Measurements from ENCODE around the gene APOL1. TPM values are rescaled to one million over a fixed set of nuclear protein-coding genes. Genes with fewer than 3 reads are reported as not detected.

Gene APOL1
- total RNA-seq, 1 experiment from 2014 or later = 0.30 TPM

GRCh38 chr22:36220451-36220921 is 32.4 kb upstream of the APOL1 start:
- H3K79me2 ChIP-seq (ENCODE audit: insufficient read depth, low read length) = no peaks in the 10 kb centered on the region
- intact Hi-C loops (cut with micrococcal nuclease) = loop anchor here (10.0 kb wide), 1 partner anchor 76 kb away; no protein-coding TSS in a partner anchor
- H3K9me2 ChIP-seq (ENCODE audit: insufficient read depth) = no peaks in the 10 kb centered on the region
- BruUV-seq (replicated peaks) = no TSS peak
- H3K9me3 ChIP-seq (ENCODE audit: control insufficient read depth in 1 of 2, insufficient read depth in 1 of 2, low read depth in 1 of 2, low read length in 2 of 2) = no peaks in the 10 kb centered on the region
- ATAC-seq (peak; percentile 56), DNase-seq (ENCODE audit: low read depth, low spot score) (no peak)
- peaks cover 17% of the 10 kb centered on the region; the same call in 1 of the 2 replicates for H3K27me3 ChIP-seq (ENCODE audit: insufficient read depth, low read length)
- ChIA-PET POLR2A (no interaction called here), RAD21 (ENCODE audit: low non-redundant PET in 1 of 2, low total read pairs in 2 of 2, uncharacterized antibody in 2 of 2, unreplicated experiment in 2 of 2) (no interaction called here), CTCF (interaction anchor here (1.5 kb wide), 1 partner anchor 26 kb away, joined by 3 read pairs; no protein-coding TSS in a partner anchor)
- TF ChIP-seq, protein P1, sequence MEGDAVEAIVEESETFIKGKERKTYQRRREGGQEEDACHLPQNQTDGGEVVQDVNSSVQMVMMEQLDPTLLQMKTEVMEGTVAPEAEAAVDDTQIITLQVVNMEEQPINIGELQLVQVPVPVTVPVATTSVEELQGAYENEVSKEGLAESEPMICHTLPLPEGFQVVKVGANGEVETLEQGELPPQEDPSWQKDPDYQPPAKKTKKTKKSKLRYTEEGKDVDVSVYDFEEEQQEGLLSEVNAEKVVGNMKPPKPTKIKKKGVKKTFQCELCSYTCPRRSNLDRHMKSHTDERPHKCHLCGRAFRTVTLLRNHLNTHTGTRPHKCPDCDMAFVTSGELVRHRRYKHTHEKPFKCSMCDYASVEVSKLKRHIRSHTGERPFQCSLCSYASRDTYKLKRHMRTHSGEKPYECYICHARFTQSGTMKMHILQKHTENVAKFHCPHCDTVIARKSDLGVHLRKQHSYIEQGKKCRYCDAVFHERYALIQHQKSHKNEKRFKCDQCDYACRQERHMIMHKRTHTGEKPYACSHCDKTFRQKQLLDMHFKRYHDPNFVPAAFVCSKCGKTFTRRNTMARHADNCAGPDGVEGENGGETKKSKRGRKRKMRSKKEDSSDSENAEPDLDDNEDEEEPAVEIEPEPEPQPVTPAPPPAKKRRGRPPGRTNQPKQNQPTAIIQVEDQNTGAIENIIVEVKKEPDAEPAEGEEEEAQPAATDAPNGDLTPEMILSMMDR (IDR thresholded peaks at IDR 0.05 in 2 of 3, conservative IDR thresholded peaks at IDR 0.05 in 1 of 3; ENCODE audit: borderline replicate concordance in 1 of 3, insufficient read depth in 1 of 3, low read depth in 2 of 3, low read length in 2 of 3) = no peak
- TF ChIP-seq MAX (IDR thresholded peaks at IDR 0.05) = no peak
- TF ChIP-seq EZH2 (IDR thresholded peaks at IDR 0.05) = no peak
- TF ChIP-seq ZBTB33 (IDR thresholded peaks at IDR 0.05; ENCODE audit: extremely low read depth, insufficient replicate concordance, low read length) = no peak
- no peak for TF ChIP-seq RAD21 (IDR thresholded peaks at IDR 0.05; ENCODE audit: low read depth)
- TF ChIP-seq REST (IDR thresholded peaks at IDR 0.05; ENCODE audit: low read depth) = no peak
- no peak overlapping the region for H3K4me2 ChIP-seq (ENCODE audit: low read length)
- no peak overlapping the region for H3K27ac ChIP-seq (ENCODE audit: low read depth, low read length)
- no peaks in the 10 kb centered on the region for H3K36me3 ChIP-seq (ENCODE audit: control insufficient read depth in 1 of 2, insufficient read depth in 2 of 2, low read length in 2 of 2)
- H3K9ac ChIP-seq (ENCODE audit: low read length) = no peak overlapping the region
- H3K4me1 ChIP-seq (ENCODE audit: control insufficient read depth in 1 of 2, insufficient read depth in 2 of 2, low read length in 2 of 2) = no peaks in the 10 kb centered on the region
- no peaks in the 10 kb centered on the region for H4K20me1 ChIP-seq (ENCODE audit: insufficient read depth)
- no peak overlapping the region for H3K4me3 ChIP-seq (replicated peaks in 1 of 2; ENCODE audit: low read depth in 1 of 2, low read length in 2 of 2)
- no peak overlapping the region for H2AFZ ChIP-seq (ENCODE audit: low read depth, low read length, poor library complexity, severe bottlenecking)

Measured in HCT116 (cell line).